GM15510 (cell line): ENCODE results near the gene HAUS5.
A peak's percentile ranks its signal among the peaks of the same experiment; 100 is the strongest.

Experiments used
- POLR2A ChIP-seq: IDR thresholded peaks from 3 replicates; pipeline ENCODE4 v1.6.1; 2011; ENCODE audit warnings: borderline replicate concordance; ENCODE audit not compliant: insufficient read length; ENCODE audit errors: extremely low read depth

HAUS5 gene

GRCh38 chr19:35612559-35613321 lies at the start of gene HAUS5:
Gene HAUS5, plus strand, starts transcription at chr19:35612735. Its CDS starts 60 bp downstream, at chr19:35612795.
- TF ChIP-seq POLR2A, result peak; percentile 81

- TF ChIP-seq POLR2A, result no peak
Observed at GRCh38 chr19:35562776-35563175, 49.8 kb upstream of the HAUS5 start.

- TF ChIP-seq POLR2A, result no peak
Observed at GRCh38 chr19:35563207-35563829, 49.2 kb upstream of the HAUS5 start, which contains the start of gene ATP4A. Gene ATP4A, minus strand, starts transcription at chr19:35563658. Its CDS starts 29 bp downstream, at chr19:35563629.

GRCh38 chr19:35565016-35565856 lies 47.3 kb upstream of the HAUS5 start:
- no peak for TF ChIP-seq POLR2A

GRCh38 chr19:35566738-35567137 lies 45.8 kb upstream of the HAUS5 start:
- TF ChIP-seq POLR2A, result no peak

GRCh38 chr19:35569281-35569781 lies 43.2 kb upstream of the HAUS5 start:
- no peak for TF ChIP-seq POLR2A

GRCh38 chr19:35571406-35571965 lies 41.0 kb upstream of the HAUS5 start:
- no peak for TF ChIP-seq POLR2A

GRCh38 chr19:35577918-35578317 lies 34.6 kb upstream of the HAUS5 start:
- TF ChIP-seq POLR2A, result no peak

GRCh38 chr19:35578707-35579106 lies 33.8 kb upstream of the HAUS5 start:
- no peak for TF ChIP-seq POLR2A

GRCh38 chr19:35582760-35583159 lies 29.8 kb upstream of the HAUS5 start:
- TF ChIP-seq POLR2A, result no peak

- no peak for TF ChIP-seq POLR2A
Observed at GRCh38 chr19:35585848-35586247, 26.7 kb upstream of the HAUS5 start, which contains the start of gene PMIS2. Gene PMIS2, plus strand, starts transcription at chr19:35586173. Its CDS starts 87 bp downstream, at chr19:35586260.

GRCh38 chr19:35587321-35587720 lies 25.2 kb upstream of the HAUS5 start:
- no peak for TF ChIP-seq POLR2A

GRCh38 chr19:35590875-35591274 lies 21.7 kb upstream of the HAUS5 start:
- TF ChIP-seq POLR2A, result no peak

- TF ChIP-seq POLR2A, result no peak
Observed at GRCh38 chr19:35592226-35592625, 20.3 kb upstream of the HAUS5 start.
